ENCODE measurements around the gene PARVB. TPM values are rescaled to one million over a fixed set of nuclear protein-coding genes. Genes with fewer than 3 reads are reported as not detected.

PARVB gene
- total RNA-seq, 2 donors from 2014 or later: 4.5 to 11.4 TPM

- intact Hi-C loops (cut with DNase I): no loop called here
- H3K27ac ChIP-seq: no peak overlapping the region
- no peaks in the 10 kb centered on the region for H3K27me3 ChIP-seq
- no peak for DNase-seq
- no peak overlapping the region for H3K4me3 ChIP-seq
- TF ChIP-seq CTCF (IDR thresholded peaks at IDR 0.05): no peak
- H3K9ac ChIP-seq (ENCODE audit: low read depth in 2 of 2, low read length in 2 of 2): no peak overlapping the region
- no peaks in the 10 kb centered on the region for H3K4me1 ChIP-seq
- no peaks in the 10 kb centered on the region for H3K9me3 ChIP-seq
- no peaks in the 10 kb centered on the region for H3K36me3 ChIP-seq
Observed at GRCh38 chr22:44031158-44031952, 7.3 kb downstream of the PARVB start.

GRCh38 chr22:44032126-44032730 lies 8.1 kb downstream of the PARVB start:
- intact Hi-C loops (cut with DNase I): no loop called here
- no peak overlapping the region for H3K27ac ChIP-seq

GRCh38 chr22:44033287-44033686 lies 9.2 kb downstream of the PARVB start:
- H3K9ac ChIP-seq (ENCODE audit: low read depth in 2 of 2, low read length in 2 of 2): no peak overlapping the region
- TF ChIP-seq CTCF (IDR thresholded peaks at IDR 0.05): no peak
- H3K36me3 ChIP-seq: no peaks in the 10 kb centered on the region
- no peaks in the 10 kb centered on the region for H3K4me1 ChIP-seq
- H3K9me3 ChIP-seq: no peaks in the 10 kb centered on the region
- H3K27me3 ChIP-seq: no peaks in the 10 kb centered on the region
- intact Hi-C loops (cut with DNase I): no loop called here
- DNase-seq: no peak
- H3K4me3 ChIP-seq: no peak overlapping the region
- H3K27ac ChIP-seq: no peak overlapping the region

More at GRCh38 chr22:44032126-44032730, 8.1 kb downstream of the PARVB start:
- Histone ChIP-seq H3K9me3 (no peaks in the 10 kb centered on the region), H3K27me3 (no peaks in the 10 kb centered on the region), H3K36me3 (no peaks in the 10 kb centered on the region), H3K4me3 (no peak overlapping the region), H3K4me1 (no peaks in the 10 kb centered on the region), H3K9ac (ENCODE audit: low read depth in 2 of 2, low read length in 2 of 2) (no peak overlapping the region)
- DNase-seq: no peak
- no peak for TF ChIP-seq CTCF (IDR thresholded peaks at IDR 0.05)

GRCh38 chr22:44033694-44034093 lies 9.6 kb downstream of the PARVB start:
- Histone ChIP-seq H3K9me3 (no peaks in the 10 kb centered on the region), H3K36me3 (no peaks in the 10 kb centered on the region), H3K4me3 (no peak overlapping the region), H3K4me1 (no peaks in the 10 kb centered on the region), H3K27ac (no peak overlapping the region), H3K9ac (ENCODE audit: low read depth in 2 of 2, low read length in 2 of 2) (no peak overlapping the region), H3K27me3 (no peaks in the 10 kb centered on the region)
- DNase-seq: no peak
- intact Hi-C loops (cut with DNase I): no loop called here
- TF ChIP-seq CTCF (IDR thresholded peaks at IDR 0.05): no peak

GRCh38 chr22:44037519-44038375 lies 13.6 kb downstream of the PARVB start:
- TF ChIP-seq CTCF (IDR thresholded peaks at IDR 0.05): no peak
- no peaks in the 10 kb centered on the region for H3K4me1 ChIP-seq
- no peak overlapping the region for H3K27ac ChIP-seq
- no peak for DNase-seq
- H3K36me3 ChIP-seq: no peaks in the 10 kb centered on the region
- H3K4me3 ChIP-seq: no peak overlapping the region
- H3K27me3 ChIP-seq: no peaks in the 10 kb centered on the region
- intact Hi-C loops (cut with DNase I): no loop called here
- H3K9ac ChIP-seq (ENCODE audit: low read depth in 2 of 2, low read length in 2 of 2): peak overlapping the region in 1 of 2 donors; percentile 19
- H3K9me3 ChIP-seq: no peaks in the 10 kb centered on the region

Measured in colonic mucosa (tissue), 4 donors.